Midbrain (tissue), 1 donor: ENCODE results near the gene BSX.

Experiments
- DNase-seq: peaks from one replicate; lab custom pipeline; 2025; lab: John Stamatoyannopoulos, UW

Gene BSX

GRCh38 chr11:122954455-122954854 is 27.2 kb downstream of the BSX start:
- DNase-seq: no peak

GRCh38 chr11:122951211-122951610 is 30.4 kb downstream of the BSX start:
- DNase-seq: no peak

- DNase-seq: no peak
Measured at GRCh38 chr11:122938557-122938956, 43.1 kb downstream of the BSX start.

DNA sequence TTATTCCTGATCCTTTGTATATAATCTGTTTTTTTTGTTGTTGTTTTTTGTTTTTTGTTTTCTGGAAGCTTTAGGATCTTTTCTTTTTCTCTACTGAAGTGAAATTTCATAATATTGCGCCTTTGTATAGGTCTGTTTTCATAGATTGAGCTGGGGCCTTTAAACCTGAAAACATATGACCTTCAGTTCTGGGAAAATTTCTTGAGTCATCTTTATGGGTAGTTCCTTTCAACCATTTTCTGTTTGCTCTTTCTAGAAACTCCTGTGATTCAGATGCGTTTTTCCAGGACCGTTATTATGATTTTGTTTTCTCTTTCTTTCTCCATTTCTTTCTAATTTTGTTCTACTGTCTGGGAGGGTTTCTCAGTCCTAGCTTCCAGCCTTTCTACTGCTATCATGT is 43.7 kb downstream of the BSX start:
- no peak for DNase-seq

- DNase-seq: no peak
Measured at GRCh38 chr11:122933416-122933815, 48.2 kb downstream of the BSX start.

DNA sequence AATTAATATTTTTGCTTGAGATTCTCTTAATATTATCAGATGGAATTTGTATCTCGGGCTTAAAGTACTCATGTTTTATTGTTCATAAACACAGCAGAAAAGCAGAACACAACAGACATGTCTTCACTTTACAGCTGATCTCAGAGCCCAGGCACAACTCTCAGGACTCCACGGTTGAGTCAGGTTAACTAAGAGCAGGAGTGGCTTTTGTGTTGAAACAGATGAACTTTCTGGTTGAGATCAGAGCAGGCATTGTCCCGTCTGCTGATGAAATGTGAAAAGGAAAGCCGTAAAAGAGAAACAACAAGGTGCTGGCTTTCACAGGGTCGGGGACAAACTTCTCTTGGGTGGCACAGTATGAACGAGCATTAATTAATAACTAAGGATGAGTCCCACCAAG is 50.1 kb downstream of the BSX start:
- no peak for DNase-seq
